ENCODE measurements around the gene CFAP77. TPM values are rescaled to one million over a fixed set of nuclear protein-coding genes. Genes with fewer than 3 reads are reported as not detected.

The CFAP77 gene
- total RNA-seq, 1 donor = under 0.01 TPM

GRCh38 chr9:132583584-132584304, 173.7 kb downstream of the CFAP77 start:
- H3K4me3 ChIP-seq (ENCODE audit: low read depth, low read length) = no peak overlapping the region
- no peak for DNase-seq (ENCODE audit: low read depth)
- no peak for TF ChIP-seq CTCF (IDR thresholded peaks at IDR 0.05; ENCODE audit: insufficient read depth, low read depth, low read length)

DNA sequence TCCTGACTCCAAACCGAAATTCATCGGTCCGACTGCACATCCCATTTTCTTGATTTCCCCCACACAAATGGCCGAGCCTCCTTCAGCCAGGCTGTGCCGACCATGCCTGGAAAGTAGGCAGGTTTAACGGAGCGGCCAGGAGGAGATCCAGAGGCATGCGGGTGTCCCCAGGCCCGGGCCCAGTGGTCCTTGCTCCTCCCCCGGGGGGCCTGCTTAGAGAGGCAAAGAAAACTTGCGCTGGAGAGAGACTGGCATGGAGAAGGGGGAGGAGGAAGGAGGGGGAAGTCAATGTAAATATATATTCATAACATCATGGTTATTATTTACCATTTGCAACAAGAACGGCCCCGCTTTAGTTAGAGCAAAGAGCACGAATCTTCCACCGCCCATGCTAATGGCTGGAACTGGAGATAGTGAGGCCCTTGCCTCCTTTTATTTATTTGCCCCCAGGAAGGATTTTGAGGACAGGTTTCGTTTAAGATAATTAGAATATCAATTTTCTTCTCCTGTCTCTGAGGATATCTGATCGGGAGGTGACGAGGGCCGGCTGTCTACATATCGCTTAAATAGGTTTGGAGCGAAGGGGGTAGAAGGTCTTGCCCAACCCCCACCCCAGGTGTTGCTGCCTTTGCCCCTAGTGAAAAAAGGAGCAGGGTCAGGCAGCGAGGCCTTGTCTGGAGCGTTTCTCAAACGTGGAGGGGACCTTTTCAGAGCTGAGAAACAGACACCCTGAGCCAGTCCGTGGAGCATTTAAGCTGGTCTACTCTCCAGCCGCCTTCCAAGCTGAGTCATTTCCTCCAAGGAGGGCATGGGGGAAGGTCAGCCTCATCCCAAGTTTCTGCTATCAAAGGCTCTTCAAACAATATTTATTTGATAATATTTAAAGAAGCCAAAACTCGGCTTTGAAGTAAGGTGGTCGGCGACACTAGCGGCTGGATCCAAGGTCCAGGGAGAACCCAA, 174.9 kb downstream of the CFAP77 start:
- H3K4me3 ChIP-seq (ENCODE audit: low read depth, low read length) = no peak overlapping the region
- peak; percentile 17 for DNase-seq (ENCODE audit: low read depth)
- TF ChIP-seq CTCF (IDR thresholded peaks at IDR 0.05; ENCODE audit: insufficient read depth, low read depth, low read length) = no peak

GRCh38 chr9:132585954-132586829, 176.2 kb downstream of the CFAP77 start:
- no peak for DNase-seq (ENCODE audit: low read depth)
- no peak for TF ChIP-seq CTCF (IDR thresholded peaks at IDR 0.05; ENCODE audit: insufficient read depth, low read depth, low read length)
- H3K4me3 ChIP-seq (ENCODE audit: low read depth, low read length) = no peak overlapping the region

DNA sequence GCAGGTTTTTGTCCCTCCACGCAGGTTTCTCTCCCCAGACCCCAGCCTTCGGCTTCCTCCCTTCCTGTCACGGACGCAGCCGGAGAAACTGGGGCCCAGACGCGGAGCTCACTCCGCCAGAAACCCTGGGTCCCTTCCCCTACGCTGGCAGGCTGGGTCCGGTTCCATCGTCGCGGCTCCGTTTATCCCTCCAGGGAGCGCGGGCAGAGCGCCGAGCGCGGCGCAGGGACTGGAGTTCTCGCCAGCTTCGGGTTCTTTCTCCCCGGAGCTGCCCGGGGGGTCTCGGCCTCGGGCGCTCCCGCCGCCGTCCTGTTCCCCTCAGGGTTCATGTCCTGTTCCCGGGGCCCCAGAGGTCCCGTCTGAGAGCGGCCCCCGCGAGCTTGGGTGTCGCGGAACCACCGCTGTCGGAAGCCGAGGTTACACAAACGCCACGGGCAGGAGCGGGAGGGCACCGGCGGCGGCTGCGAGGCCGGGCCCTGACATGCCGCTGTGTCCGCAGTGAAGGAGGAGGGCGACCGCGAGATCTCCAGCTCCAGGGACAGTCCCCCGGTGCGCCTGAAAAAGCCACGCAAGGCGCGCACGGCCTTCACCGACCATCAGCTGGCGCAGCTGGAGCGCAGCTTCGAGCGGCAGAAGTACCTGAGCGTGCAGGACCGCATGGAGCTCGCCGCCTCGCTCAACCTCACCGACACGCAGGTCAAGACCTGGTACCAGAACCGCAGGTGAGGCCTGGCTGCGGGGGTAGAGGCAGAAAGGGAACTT, 177.0 kb downstream of the CFAP77 start:
- no peak overlapping the region for H3K4me3 ChIP-seq (ENCODE audit: low read depth, low read length)
- TF ChIP-seq CTCF (IDR thresholded peaks at IDR 0.05; ENCODE audit: insufficient read depth, low read depth, low read length) = no peak
- no peak for DNase-seq (ENCODE audit: low read depth)

GRCh38 chr9:132587592-132587955, 177.6 kb downstream of the CFAP77 start:
- no peak for TF ChIP-seq CTCF (IDR thresholded peaks at IDR 0.05; ENCODE audit: insufficient read depth, low read depth, low read length)
- DNase-seq (ENCODE audit: low read depth) = no peak
- no peak overlapping the region for H3K4me3 ChIP-seq (ENCODE audit: low read depth, low read length)

DNA sequence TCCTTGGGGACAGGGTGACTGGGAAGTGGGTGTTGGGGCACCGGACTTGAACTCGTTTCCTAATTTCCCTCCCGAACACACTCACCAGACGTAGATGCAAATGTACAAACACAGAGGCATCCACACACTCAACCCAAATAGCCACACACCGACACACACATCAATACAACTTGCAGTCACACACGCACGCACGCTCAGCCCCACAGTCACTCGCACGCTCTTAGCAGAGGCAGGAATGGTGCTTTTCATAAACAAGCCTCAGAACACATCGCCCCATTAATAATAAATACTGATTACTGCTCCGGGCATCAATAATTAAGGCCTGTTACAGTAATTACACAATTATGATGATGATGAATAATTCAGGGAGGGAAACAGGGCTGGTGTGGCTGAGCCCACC, 178.1 kb downstream of the CFAP77 start:
- no peak for DNase-seq (ENCODE audit: low read depth)
- no peak overlapping the region for H3K4me3 ChIP-seq (ENCODE audit: low read depth, low read length)
- no peak for TF ChIP-seq CTCF (IDR thresholded peaks at IDR 0.05; ENCODE audit: insufficient read depth, low read depth, low read length)

All from fibroblast of villous mesenchyme (primary cell).